Activated CD8-positive, alpha-beta memory T cell treated with anti-CD3 and anti-CD28 coated beads, Interleukin-2, amount 50 U/mL, for 1 hour (primary cell): ENCODE results near the gene TMEM50A.
"Not testable (repeated sequence)": the region's sequence is repeated elsewhere in the genome, so short reads cannot be mapped to it uniquely, and the experiment has no call there.

Source experiments
- DNase-seq: peaks from one replicate; pipeline ENCODE4 v3.0.0-alpha.2; 2020; ENCODE audit errors: extremely low read depth

Gene TMEM50A

GRCh38 chr1:25387096-25387495 lies 49.0 kb downstream of the TMEM50A start:
- not testable (repeated sequence) for DNase-seq

- DNase-seq = not testable (repeated sequence)
Measured at GRCh38 chr1:25388691-25389090, 50.6 kb downstream of the TMEM50A start.

GRCh38 chr1:25389721-25390120 lies 51.6 kb downstream of the TMEM50A start:
- DNase-seq = not testable (repeated sequence)

GRCh38 chr1:25392841-25393240 lies 54.7 kb downstream of the TMEM50A start:
- DNase-seq = no peak

- DNase-seq = not testable (repeated sequence)
Measured at GRCh38 chr1:25397549-25397948, 59.4 kb downstream of the TMEM50A start.

GRCh38 chr1:25398079-25398478 lies 59.9 kb downstream of the TMEM50A start:
- not testable (repeated sequence) for DNase-seq

- not testable (repeated sequence) for DNase-seq
Measured at GRCh38 chr1:25402947-25403803, 65.0 kb downstream of the TMEM50A start.

- not testable (repeated sequence) for DNase-seq
Measured at GRCh38 chr1:25405731-25406305, 67.7 kb downstream of the TMEM50A start.

- not testable (repeated sequence) for DNase-seq
Measured at GRCh38 chr1:25409641-25410427, 71.7 kb downstream of the TMEM50A start.
